ENCODE data around the gene TCF12. TPM values are rescaled to one million over a fixed set of nuclear protein-coding genes. Genes with fewer than 3 reads are reported as not detected.

TCF12 gene
- total and polyA plus RNA-seq, 7 experiments from 2014 or later = 51.3 to 99.4 (median 79.9) TPM

DNA sequence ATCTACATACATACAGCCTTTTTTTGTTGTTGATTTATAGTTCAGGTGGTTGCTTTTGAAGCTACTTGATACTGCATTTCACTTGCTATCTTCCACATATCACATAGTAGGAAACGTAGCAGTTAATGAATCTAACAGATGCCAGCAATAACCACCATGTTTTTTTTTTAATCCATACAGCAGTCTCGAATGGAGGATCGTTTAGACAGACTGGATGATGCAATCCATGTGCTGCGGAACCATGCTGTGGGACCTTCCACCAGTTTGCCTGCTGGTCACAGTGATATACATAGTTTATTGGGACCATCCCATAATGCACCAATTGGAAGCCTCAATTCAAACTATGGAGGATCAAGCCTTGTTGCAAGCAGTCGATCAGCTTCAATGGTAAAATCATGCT is 334.6 kb downstream of the TCF12 start:
- no peaks in the 10 kb centered on the region for H3K27me3 ChIP-seq (ENCODE audit: control insufficient read depth in 2 of 2, insufficient read depth in 2 of 2, low read length in 2 of 2)
- H3K4me1 ChIP-seq (ENCODE audit: control insufficient read depth in 2 of 2, insufficient read depth in 2 of 2, low read length in 2 of 2) = no peaks in the 10 kb centered on the region
- Mint-ChIP-seq H3K27me3 (no peaks in the 10 kb centered on the region), H3K36me3 (peaks cover 0 to 42% (median 27%) of the 10 kb centered on the region in 5 donors), H3K4me1 (peaks cover 0 to 4% (median 0%) of the 10 kb centered on the region in 7 donors), H3K27ac (no peak overlapping the region), H3K9me3 (no peaks in the 10 kb centered on the region), H3K4me3 (no peak overlapping the region)
- H3K27ac ChIP-seq (ENCODE audit: low read depth, low read length) = no peak overlapping the region
- H3K36me3 ChIP-seq (ENCODE audit: control insufficient read depth in 2 of 3, insufficient read depth in 3 of 3, low read length in 3 of 3) = peaks cover 0 to 16% (median 5%) of the 10 kb centered on the region in 3 experiments
- intact Hi-C loops (cut with micrococcal nuclease) = no loop called here
- ChIA-PET CTCF (no interaction called here), POLR2A (no interaction called here)
- H3K4me3 ChIP-seq (ENCODE audit: low read length) = no peak overlapping the region
- no peak for ATAC-seq
- H3K9me3 ChIP-seq (ENCODE audit: control insufficient read depth in 2 of 3, low read length in 3 of 3) = no peaks in the 10 kb centered on the region
- no peak for DNase-seq

GRCh38 chr15:57253500-57253899 is 335.1 kb downstream of the TCF12 start:
- no peaks in the 10 kb centered on the region for H3K27me3 ChIP-seq (ENCODE audit: control insufficient read depth in 2 of 2, insufficient read depth in 2 of 2, low read length in 2 of 2)
- H3K9me3 ChIP-seq (ENCODE audit: control insufficient read depth in 2 of 3, low read length in 3 of 3) = no peaks in the 10 kb centered on the region
- DNase-seq = no peak
- CTCF ChIA-PET = no interaction called here
- Mint-ChIP-seq H3K4me1 (peaks cover 0 to 4% (median 0%) of the 10 kb centered on the region in 7 donors), H3K4me3 (no peak overlapping the region), H3K27me3 (no peaks in the 10 kb centered on the region), H3K27ac (no peak overlapping the region), H3K36me3 (peaks cover 0 to 39% (median 23%) of the 10 kb centered on the region in 5 donors), H3K9me3 (no peaks in the 10 kb centered on the region)
- H3K4me1 ChIP-seq (ENCODE audit: control insufficient read depth in 2 of 2, insufficient read depth in 2 of 2, low read length in 2 of 2) = no peaks in the 10 kb centered on the region
- H3K36me3 ChIP-seq (ENCODE audit: control insufficient read depth in 2 of 3, insufficient read depth in 3 of 3, low read length in 3 of 3) = peaks cover 0 to 16% (median 5%) of the 10 kb centered on the region in 3 experiments
- intact Hi-C loops (cut with micrococcal nuclease) = no loop called here
- POLR2A ChIA-PET = no interaction called here
- no peak overlapping the region for H3K4me3 ChIP-seq (ENCODE audit: low read length)
- no peak for ATAC-seq
- H3K27ac ChIP-seq (ENCODE audit: low read depth, low read length) = no peak overlapping the region

- no peaks in the 10 kb centered on the region for H3K9me3 Mint-ChIP-seq
- no peak overlapping the region for H3K4me3 Mint-ChIP-seq
- ATAC-seq = no peak
- Histone ChIP-seq H3K4me1 (ENCODE audit: control insufficient read depth in 2 of 2, insufficient read depth in 2 of 2, low read length in 2 of 2) (no peaks in the 10 kb centered on the region), H3K36me3 (ENCODE audit: control insufficient read depth in 2 of 3, insufficient read depth in 3 of 3, low read length in 3 of 3) (peaks cover 0 to 16% (median 5%) of the 10 kb centered on the region in 3 experiments), H3K27me3 (ENCODE audit: control insufficient read depth in 2 of 2, insufficient read depth in 2 of 2, low read length in 2 of 2) (no peaks in the 10 kb centered on the region), H3K27ac (ENCODE audit: low read depth, low read length) (no peak overlapping the region), H3K9me3 (ENCODE audit: control insufficient read depth in 2 of 3, low read length in 3 of 3) (no peaks in the 10 kb centered on the region), H3K4me3 (ENCODE audit: low read length) (no peak overlapping the region)
- CTCF ChIA-PET = no interaction called here
- no peaks in the 10 kb centered on the region for H3K27me3 Mint-ChIP-seq
- peaks cover 0 to 39% (median 24%) of the 10 kb centered on the region in 5 donors for H3K36me3 Mint-ChIP-seq
- no peak for DNase-seq
- POLR2A ChIA-PET = no interaction called here
- intact Hi-C loops (cut with micrococcal nuclease) = no loop called here
- H3K4me1 Mint-ChIP-seq = peaks cover 0 to 5% (median 0%) of the 10 kb centered on the region in 7 donors
- H3K27ac Mint-ChIP-seq = peak overlapping the region in 1 of 9 donors; percentile 12
Observed at GRCh38 chr15:57255751-57256341, 337.4 kb downstream of the TCF12 start.

DNA sequence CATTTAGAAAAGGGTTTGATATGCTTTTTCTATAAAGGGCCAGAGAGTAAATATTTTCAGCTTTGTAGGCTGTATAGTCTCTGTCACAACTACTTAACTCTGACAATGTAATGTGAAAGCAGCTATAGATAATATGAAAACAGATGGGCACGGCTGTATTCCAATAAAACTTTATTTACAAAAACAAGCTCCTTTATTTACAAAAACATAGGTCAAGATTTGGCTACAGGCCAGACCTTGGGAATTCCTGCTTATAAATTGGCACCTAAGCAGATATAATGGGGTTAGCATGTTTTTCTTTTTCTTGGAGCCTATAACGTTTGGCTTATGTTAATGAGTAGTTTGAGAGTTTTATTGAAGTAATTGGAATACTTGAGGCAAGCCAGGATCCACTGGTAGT is 338.5 kb downstream of the TCF12 start:
- Mint-ChIP-seq H3K9me3 (no peaks in the 10 kb centered on the region), H3K36me3 (peaks cover 0 to 39% (median 26%) of the 10 kb centered on the region in 5 donors), H3K27ac (peak overlapping the region in 1 of 9 donors; percentile 61), H3K4me1 (peaks cover 0 to 5% (median 0%) of the 10 kb centered on the region in 7 donors), H3K4me3 (no peak overlapping the region), H3K27me3 (no peaks in the 10 kb centered on the region)
- Histone ChIP-seq H3K4me3 (ENCODE audit: low read length) (no peak overlapping the region), H3K9me3 (ENCODE audit: control insufficient read depth in 2 of 3, low read length in 3 of 3) (no peaks in the 10 kb centered on the region), H3K36me3 (ENCODE audit: control insufficient read depth in 2 of 3, insufficient read depth in 3 of 3, low read length in 3 of 3) (peaks cover under 1 to 17% (median 5%) of the 10 kb centered on the region in 3 experiments), H3K27me3 (ENCODE audit: control insufficient read depth in 2 of 2, insufficient read depth in 2 of 2, low read length in 2 of 2) (no peaks in the 10 kb centered on the region), H3K4me1 (ENCODE audit: control insufficient read depth in 2 of 2, insufficient read depth in 2 of 2, low read length in 2 of 2) (no peaks in the 10 kb centered on the region), H3K27ac (ENCODE audit: low read depth, low read length) (no peak overlapping the region)
- intact Hi-C loops (cut with micrococcal nuclease) = no loop called here
- no peak for DNase-seq
- POLR2A ChIA-PET = no interaction called here
- CTCF ChIA-PET = no interaction called here
- ATAC-seq = no peak

DNA sequence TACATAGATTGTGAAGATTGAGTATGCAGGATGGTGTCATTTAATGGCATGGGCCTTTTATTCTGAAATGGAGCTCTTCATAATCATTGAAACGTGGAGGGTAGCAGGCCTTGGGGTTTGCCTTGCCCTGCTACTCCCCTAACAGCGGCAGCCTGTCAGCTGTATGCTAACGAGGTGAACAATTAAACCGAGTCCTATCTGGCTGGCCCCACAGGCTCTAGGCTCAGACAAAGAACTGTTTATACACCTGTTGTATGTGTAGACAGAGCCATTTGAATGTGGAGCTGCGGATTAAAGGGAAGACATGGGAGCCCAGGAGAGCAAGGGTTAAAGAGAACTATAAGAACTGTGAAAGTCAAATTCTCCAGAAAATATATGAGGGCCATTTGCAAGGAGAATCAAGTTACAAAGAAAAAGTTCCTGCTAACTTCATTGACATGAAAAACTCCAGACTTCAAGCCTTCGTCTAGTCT is 341.2 kb downstream of the TCF12 start:
- intact Hi-C loops (cut with micrococcal nuclease) = no loop called here
- Mint-ChIP-seq H3K27me3 (no peaks in the 10 kb centered on the region), H3K4me3 (no peak overlapping the region), H3K4me1 (peaks cover 0 to 3% (median 0%) of the 10 kb centered on the region in 7 donors), H3K9me3 (no peaks in the 10 kb centered on the region), H3K36me3 (peaks cover 9 to 42% (median 33%) of the 10 kb centered on the region in 5 donors), H3K27ac (peak overlapping the region in 1 of 9 donors; percentile 34)
- Histone ChIP-seq H3K9me3 (ENCODE audit: control insufficient read depth in 2 of 3, low read length in 3 of 3) (no peaks in the 10 kb centered on the region), H3K36me3 (ENCODE audit: control insufficient read depth in 2 of 3, insufficient read depth in 3 of 3, low read length in 3 of 3) (peaks cover 3 to 15% (median 6%) of the 10 kb centered on the region in 3 experiments), H3K27ac (ENCODE audit: low read depth, low read length) (no peak overlapping the region), H3K27me3 (ENCODE audit: control insufficient read depth in 2 of 2, insufficient read depth in 2 of 2, low read length in 2 of 2) (no peaks in the 10 kb centered on the region), H3K4me1 (ENCODE audit: control insufficient read depth in 2 of 2, insufficient read depth in 2 of 2, low read length in 2 of 2) (no peaks in the 10 kb centered on the region), H3K4me3 (ENCODE audit: low read length) (no peak overlapping the region)
- ChIA-PET CTCF (no interaction called here), POLR2A (no interaction called here)
- no peak for DNase-seq
- ATAC-seq = no peak

GRCh38 chr15:57263520-57263919 is 345.1 kb downstream of the TCF12 start:
- POLR2A ChIA-PET = no interaction called here
- Mint-ChIP-seq H3K4me3 (no peak overlapping the region), H3K9me3 (no peaks in the 10 kb centered on the region), H3K27me3 (no peaks in the 10 kb centered on the region), H3K36me3 (peaks cover 9 to 49% (median 26%) of the 10 kb centered on the region in 5 donors), H3K27ac (no peak overlapping the region), H3K4me1 (peaks cover 0 to 1% (median 0%) of the 10 kb centered on the region in 7 donors)
- Histone ChIP-seq H3K9me3 (ENCODE audit: control insufficient read depth in 2 of 3, low read length in 3 of 3) (no peaks in the 10 kb centered on the region), H3K4me1 (ENCODE audit: control insufficient read depth in 2 of 2, insufficient read depth in 2 of 2, low read length in 2 of 2) (no peaks in the 10 kb centered on the region), H3K4me3 (ENCODE audit: low read length) (no peak overlapping the region), H3K27me3 (ENCODE audit: control insufficient read depth in 2 of 2, insufficient read depth in 2 of 2, low read length in 2 of 2) (no peaks in the 10 kb centered on the region), H3K27ac (ENCODE audit: low read depth, low read length) (no peak overlapping the region), H3K36me3 (ENCODE audit: control insufficient read depth in 2 of 3, insufficient read depth in 3 of 3, low read length in 3 of 3) (peaks cover 3 to 22% (median 6%) of the 10 kb centered on the region in 3 experiments)
- ATAC-seq (no peak), DNase-seq (no peak)
- intact Hi-C loops (cut with micrococcal nuclease) = no loop called here
- CTCF ChIA-PET = no interaction called here

DNA sequence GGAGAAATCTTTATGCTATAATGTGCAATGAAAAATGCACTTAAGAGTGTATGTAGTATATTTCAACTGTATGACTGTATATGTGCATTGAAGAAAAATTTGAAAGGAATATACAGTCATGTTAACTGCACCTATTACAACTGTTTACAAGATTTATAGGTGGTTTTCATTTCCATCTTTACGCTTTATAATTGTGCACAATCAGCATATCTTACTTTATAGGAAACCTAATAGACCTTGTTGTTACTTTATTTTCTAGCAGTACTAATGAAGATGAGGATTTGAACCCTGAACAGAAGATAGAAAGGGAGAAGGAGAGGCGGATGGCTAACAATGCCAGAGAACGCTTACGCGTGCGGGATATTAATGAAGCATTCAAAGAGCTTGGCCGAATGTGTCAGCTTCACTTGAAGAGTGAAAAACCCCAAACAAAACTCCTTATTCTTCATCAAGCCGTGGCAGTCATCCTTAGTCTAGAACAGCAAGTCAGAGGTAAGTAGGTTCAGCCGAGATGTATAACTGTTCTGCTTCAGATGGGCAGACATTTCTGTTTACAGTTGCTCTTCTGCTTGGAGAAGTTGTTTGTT is 354.4 kb downstream of the TCF12 start:
- no peaks in the 10 kb centered on the region for H3K27me3 Mint-ChIP-seq
- peaks cover 18 to 71% (median 52%) of the 10 kb centered on the region in 5 donors for H3K36me3 Mint-ChIP-seq
- H3K27ac ChIP-seq (ENCODE audit: low read depth, low read length) = no peak overlapping the region
- POLR2A ChIA-PET = no interaction called here
- no peak for DNase-seq
- no peak overlapping the region for H3K4me3 Mint-ChIP-seq
- no peak overlapping the region for H3K4me3 ChIP-seq (ENCODE audit: low read length)
- ATAC-seq = no peak
- intact Hi-C loops (cut with micrococcal nuclease) = no loop called here
- CTCF ChIA-PET = no interaction called here
- no peaks in the 10 kb centered on the region for H3K27me3 ChIP-seq (ENCODE audit: control insufficient read depth in 2 of 2, insufficient read depth in 2 of 2, low read length in 2 of 2)
- no peaks in the 10 kb centered on the region for H3K9me3 ChIP-seq (ENCODE audit: control insufficient read depth in 2 of 3, low read length in 3 of 3)
- peaks cover 0 to 19% (median 0%) of the 10 kb centered on the region in 3 experiments for H3K36me3 ChIP-seq (ENCODE audit: control insufficient read depth in 2 of 3, insufficient read depth in 3 of 3, low read length in 3 of 3)
- peaks cover 0 to 2% (median 0%) of the 10 kb centered on the region in 11 donors for H3K9me3 Mint-ChIP-seq
- no peak overlapping the region for H3K27ac Mint-ChIP-seq
- peaks cover 0 to 12% (median 3%) of the 10 kb centered on the region in 7 donors for H3K4me1 Mint-ChIP-seq
- no peaks in the 10 kb centered on the region for H3K4me1 ChIP-seq (ENCODE audit: control insufficient read depth in 2 of 2, insufficient read depth in 2 of 2, low read length in 2 of 2)
